Ishikawa (cell line): Measurements from ENCODE around the gene AMPD2.

Experiments
- CEBPB ChIP-seq: IDR thresholded peaks from 2 replicates; pipeline ENCODE4 v1.6.1; 2012
- CREB1 ChIP-seq: IDR thresholded peaks from 2 replicates; pipeline ENCODE4 v1.6.1; 2012; ENCODE audit warnings: low read depth
- EGR1 ChIP-seq: IDR thresholded peaks from 2 replicates; pipeline ENCODE4 v1.6.1; 2012
- EP300 ChIP-seq: IDR thresholded peaks from 2 replicates; pipeline ENCODE4 v1.6.1; 2012; ENCODE audit warnings: borderline replicate concordance
- FOXM1 ChIP-seq: IDR thresholded peaks from 2 replicates; pipeline ENCODE4 v1.6.1; 2012; ENCODE audit warnings: low read depth, borderline replicate concordance
- NFIC ChIP-seq: IDR thresholded peaks from 2 replicates; pipeline ENCODE4 v1.6.1; 2012
- RAD21 ChIP-seq: IDR thresholded peaks from 2 replicates; pipeline ENCODE4 v1.6.1; 2012; ENCODE audit warnings: low read depth
- TAF1 ChIP-seq: IDR thresholded peaks from 2 replicates; pipeline ENCODE4 v1.6.1; 2012; ENCODE audit warnings: low read depth, mild to moderate bottlenecking
- TCF12 ChIP-seq: IDR thresholded peaks from 2 replicates; pipeline ENCODE4 v1.6.1; 2012; ENCODE audit warnings: low read depth
- TEAD4 ChIP-seq: IDR thresholded peaks from 2 replicates; pipeline ENCODE4 v1.6.1; 2012
- YY1 ChIP-seq: IDR thresholded peaks from 2 replicates; pipeline ENCODE4 v1.6.1; 2012; ENCODE audit warnings: low read depth
- ZBTB7A ChIP-seq: IDR thresholded peaks from 2 replicates; pipeline ENCODE4 v1.6.1; 2012; ENCODE audit warnings: low read depth
- TF ChIP-seq, protein P1 (sequence below): IDR thresholded peaks from 2 replicates; pipeline ENCODE4 v1.6.1; 2012
- TF ChIP-seq, protein P2 (sequence below): IDR thresholded peaks from 2 replicates; pipeline ENCODE4 v1.6.1; 2012
- TF ChIP-seq, protein P3 (sequence below): IDR thresholded peaks from 2 replicates; pipeline ENCODE4 v1.6.1; 2012; ENCODE audit warnings: low read depth, mild to moderate bottlenecking

The AMPD2 gene

DNA sequence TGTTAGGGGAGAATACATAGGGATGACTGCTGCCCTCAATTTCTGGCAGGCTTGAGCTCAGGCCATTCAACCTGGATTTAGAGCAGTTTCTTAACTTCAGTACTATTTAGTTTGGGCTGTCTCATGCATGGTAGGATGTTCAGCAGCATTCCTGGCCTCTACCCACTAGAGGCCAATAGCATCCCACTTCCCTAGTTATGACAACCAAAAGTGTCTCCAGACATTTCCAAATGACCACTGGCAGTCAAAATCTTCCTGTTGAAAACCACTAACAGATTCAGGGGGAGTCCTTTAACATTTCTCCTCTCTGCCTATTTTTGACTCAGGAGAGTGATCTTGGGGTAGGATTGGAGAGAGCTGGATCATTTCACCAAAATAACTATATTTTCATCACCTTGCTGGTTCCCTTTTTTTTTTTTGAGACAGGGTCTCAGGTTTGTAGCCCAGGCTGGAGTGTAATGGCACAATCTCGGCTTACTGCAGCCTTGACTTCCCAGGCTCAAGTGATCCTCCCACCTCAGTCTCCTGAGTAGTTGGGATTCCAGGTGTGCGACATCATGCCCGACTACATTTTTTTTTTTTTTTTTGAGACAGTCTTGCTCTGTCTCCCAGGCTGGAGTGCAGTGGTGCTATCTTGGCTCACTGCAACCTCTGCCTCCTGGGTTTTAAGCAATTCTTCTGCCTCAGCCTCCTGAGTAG, 8.9 kb upstream of the AMPD2 start:
- no peak for TF ChIP-seq RAD21
- peak; percentile 68 for TF ChIP-seq TEAD4

DNA sequence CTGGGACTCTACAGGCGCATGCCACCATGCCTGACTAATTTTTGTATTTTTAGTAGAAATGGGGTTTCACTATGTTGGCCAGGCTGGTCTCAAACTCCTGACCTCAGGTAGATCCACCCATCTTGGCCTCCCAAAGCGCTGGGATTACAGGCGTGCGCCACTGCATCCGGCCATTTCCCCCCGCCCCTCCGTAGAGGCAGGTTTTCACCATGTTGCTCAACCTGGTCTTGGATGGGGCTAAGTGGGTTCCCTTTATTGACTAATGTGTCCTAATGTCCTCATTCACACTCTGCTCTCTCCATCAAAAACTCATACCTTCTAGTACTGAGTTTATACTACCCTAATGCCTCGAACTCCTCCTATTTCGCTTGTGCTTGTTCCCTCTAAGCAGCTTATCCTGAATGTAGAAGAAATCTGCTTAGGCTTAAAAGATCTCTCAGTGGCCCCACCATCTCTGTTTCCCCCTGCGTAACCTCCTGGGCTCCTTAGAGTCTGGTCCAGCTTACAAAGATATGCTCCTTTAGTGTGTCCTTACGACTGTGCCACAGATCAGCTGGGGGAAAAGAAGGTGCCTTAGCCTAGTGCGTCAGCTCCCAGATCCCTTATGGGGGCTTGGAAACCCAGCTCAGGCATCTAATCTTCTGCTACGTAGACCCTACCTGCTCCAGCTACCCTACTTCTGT, 8.2 kb upstream of the AMPD2 start:
- no peak for TF ChIP-seq EGR1
- TF ChIP-seq CEBPB, result no peak
- no peak for TF ChIP-seq ZBTB7A
- no peak for TF ChIP-seq TAF1
- no peak for TF ChIP-seq EP300
- no peak for TF ChIP-seq TCF12
- TF ChIP-seq, protein P1, sequence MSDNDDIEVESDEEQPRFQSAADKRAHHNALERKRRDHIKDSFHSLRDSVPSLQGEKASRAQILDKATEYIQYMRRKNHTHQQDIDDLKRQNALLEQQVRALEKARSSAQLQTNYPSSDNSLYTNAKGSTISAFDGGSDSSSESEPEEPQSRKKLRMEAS, result no peak
- TF ChIP-seq CREB1, result no peak

DNA sequence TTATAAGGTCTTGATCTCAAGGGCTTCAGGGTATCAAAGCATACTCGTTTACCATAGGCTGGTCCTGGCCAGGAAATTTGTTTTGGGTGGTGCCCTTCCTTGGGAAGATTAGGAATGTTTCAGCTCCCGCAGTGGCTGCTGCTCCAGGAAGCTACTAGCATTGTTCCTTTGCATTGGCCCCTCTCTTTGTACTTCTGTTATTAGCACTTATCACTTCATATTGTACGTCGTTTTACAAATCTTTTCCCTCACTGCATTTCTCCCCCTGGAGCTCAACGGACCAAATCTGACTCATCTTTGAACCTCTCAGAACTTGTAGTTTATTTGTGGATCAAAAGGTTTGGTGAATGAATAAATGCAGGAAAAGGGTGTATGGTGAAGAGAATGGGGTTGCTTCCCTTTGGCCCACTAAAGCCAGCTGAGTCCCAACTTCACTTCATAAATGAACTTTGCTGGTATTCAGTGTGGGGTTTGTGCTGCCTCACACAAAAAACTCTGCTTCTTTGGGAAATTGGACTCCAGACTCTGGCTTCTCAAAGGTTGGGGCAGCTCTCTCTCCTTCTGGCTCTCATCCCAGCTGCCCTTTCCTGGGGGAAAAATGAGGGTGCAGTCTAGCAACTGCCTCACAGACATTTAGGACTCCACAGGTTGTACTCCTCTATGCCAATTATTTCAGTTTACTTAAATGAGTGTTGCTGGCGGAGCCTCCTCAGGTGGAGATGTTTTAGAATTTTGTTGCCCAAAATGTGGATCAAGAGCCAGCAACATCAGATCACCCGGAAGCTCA, 6.1 kb upstream of the AMPD2 start:
- TF ChIP-seq, protein P1, result no peak
- TF ChIP-seq CREB1, result no peak
- no peak for TF ChIP-seq CEBPB
- TF ChIP-seq EP300, result no peak
- no peak for TF ChIP-seq TCF12

DNA sequence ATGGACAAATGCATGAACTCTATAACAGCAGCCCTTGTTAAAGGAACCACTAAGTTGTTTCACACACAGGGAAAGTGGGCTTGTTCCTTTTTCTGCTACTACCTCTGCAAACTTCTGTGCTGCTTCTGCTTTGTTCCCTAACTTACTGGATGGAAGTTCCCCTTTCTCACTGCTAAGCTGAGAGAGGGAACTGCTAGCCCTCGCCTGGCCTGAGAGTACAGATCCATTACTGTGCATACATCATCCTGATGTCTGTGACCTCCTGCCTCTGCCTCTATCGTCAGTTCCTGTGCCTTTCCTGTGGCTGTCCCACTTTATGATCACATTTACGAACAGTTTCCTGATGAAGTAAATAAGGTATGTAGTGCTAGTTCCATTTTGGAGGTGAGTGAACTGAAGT, 3.8 kb upstream of the AMPD2 start:
- TF ChIP-seq EP300 (no peak), ZBTB7A (no peak), TCF12 (no peak), CREB1 (no peak), TEAD4 (no peak), NFIC (no peak), FOXM1 (no peak), CEBPB (no peak), YY1 (no peak), EGR1 (no peak), RAD21 (no peak), TAF1 (no peak)
- TF ChIP-seq, protein P1, result no peak
- TF ChIP-seq, protein P2, sequence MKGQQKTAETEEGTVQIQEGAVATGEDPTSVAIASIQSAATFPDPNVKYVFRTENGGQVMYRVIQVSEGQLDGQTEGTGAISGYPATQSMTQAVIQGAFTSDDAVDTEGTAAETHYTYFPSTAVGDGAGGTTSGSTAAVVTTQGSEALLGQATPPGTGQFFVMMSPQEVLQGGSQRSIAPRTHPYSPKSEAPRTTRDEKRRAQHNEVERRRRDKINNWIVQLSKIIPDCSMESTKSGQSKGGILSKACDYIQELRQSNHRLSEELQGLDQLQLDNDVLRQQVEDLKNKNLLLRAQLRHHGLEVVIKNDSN, result no peak
- TF ChIP-seq, protein P3, sequence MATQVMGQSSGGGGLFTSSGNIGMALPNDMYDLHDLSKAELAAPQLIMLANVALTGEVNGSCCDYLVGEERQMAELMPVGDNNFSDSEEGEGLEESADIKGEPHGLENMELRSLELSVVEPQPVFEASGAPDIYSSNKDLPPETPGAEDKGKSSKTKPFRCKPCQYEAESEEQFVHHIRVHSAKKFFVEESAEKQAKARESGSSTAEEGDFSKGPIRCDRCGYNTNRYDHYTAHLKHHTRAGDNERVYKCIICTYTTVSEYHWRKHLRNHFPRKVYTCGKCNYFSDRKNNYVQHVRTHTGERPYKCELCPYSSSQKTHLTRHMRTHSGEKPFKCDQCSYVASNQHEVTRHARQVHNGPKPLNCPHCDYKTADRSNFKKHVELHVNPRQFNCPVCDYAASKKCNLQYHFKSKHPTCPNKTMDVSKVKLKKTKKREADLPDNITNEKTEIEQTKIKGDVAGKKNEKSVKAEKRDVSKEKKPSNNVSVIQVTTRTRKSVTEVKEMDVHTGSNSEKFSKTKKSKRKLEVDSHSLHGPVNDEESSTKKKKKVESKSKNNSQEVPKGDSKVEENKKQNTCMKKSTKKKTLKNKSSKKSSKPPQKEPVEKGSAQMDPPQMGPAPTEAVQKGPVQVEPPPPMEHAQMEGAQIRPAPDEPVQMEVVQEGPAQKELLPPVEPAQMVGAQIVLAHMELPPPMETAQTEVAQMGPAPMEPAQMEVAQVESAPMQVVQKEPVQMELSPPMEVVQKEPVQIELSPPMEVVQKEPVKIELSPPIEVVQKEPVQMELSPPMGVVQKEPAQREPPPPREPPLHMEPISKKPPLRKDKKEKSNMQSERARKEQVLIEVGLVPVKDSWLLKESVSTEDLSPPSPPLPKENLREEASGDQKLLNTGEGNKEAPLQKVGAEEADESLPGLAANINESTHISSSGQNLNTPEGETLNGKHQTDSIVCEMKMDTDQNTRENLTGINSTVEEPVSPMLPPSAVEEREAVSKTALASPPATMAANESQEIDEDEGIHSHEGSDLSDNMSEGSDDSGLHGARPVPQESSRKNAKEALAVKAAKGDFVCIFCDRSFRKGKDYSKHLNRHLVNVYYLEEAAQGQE, result no peak

DNA sequence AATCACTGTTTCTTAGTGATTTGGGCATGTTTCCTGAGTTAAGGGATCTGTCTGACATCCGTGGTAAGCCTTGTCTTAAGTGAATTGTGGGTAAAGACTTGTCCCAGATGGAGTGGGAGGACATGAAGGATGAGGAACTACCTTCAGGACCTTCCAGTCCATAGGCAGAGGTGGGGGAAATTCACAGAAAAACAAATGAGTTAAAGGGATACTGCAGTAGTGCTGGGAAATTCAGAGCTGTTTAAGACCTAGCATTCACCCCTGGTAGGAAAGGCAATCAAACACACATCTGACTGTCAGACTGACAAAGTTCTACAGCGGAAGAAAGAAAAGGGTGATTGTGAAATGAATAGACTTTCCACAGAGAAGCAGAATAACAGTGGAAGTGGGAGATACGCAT, 3.2 kb upstream of the AMPD2 start:
- TF ChIP-seq, protein P1, result no peak
- TF ChIP-seq CEBPB (no peak), NFIC (no peak), CREB1 (no peak), FOXM1 (no peak), TCF12 (no peak), YY1 (no peak), RAD21 (no peak), EP300 (no peak), TEAD4 (no peak)
- TF ChIP-seq, protein P3, result no peak
